Testis (tissue), 3 donors: Measurements from ENCODE around the gene FBXL20. TPM values are rescaled to one million over a fixed set of nuclear protein-coding genes. Genes with fewer than 3 reads are reported as not detected.

ENCODE experiments used
- DNase-seq: peaks from one replicate; pipeline ENCODE4 v3.0.0-alpha.2; 2019
- H3K27ac ChIP-seq, 2 donors: fragments of 200-600 bp; sonication (generic); one replicate each; pipeline ENCODE4 v1.5.1; 2019
- H3K27me3 ChIP-seq: fragments of 200-600 bp; sonication (generic); one replicate; pipeline ENCODE4 v1.5.1; 2019
- H3K36me3 ChIP-seq: fragments of 200-600 bp; sonication (generic); one replicate; pipeline ENCODE4 v1.5.1; 2017; ENCODE audit warnings: low read depth; ENCODE audit errors: missing control alignments
- H3K4me1 ChIP-seq: fragments of 200-600 bp; sonication (generic); one replicate; pipeline ENCODE4 v1.5.1; 2019
- H3K4me3 ChIP-seq, 2 donors: fragments of 200-600 bp; sonication (generic); one replicate each; pipeline ENCODE4 v1.5.1; 2017 to 2019
- H3K9me3 ChIP-seq: fragments of 200-600 bp; sonication (generic); one replicate; pipeline ENCODE4 v1.5.1; 2017
- POLR2A ChIP-seq: fragments of 450-650 bp; IDR thresholded peaks from one replicate; pipeline ENCODE4 v1.6.1; 2017; ENCODE audit warnings: antibody characterized with exemption, mild to moderate bottlenecking, moderate library complexity
- WGBS, 2 donors: methylation state at CpG; one replicate each; pipeline ENCODE4 v1.1.5; 2018; 5-methylcytosine and 5-hydroxymethylcytosine counted together
- intact Hi-C: fragments of 100-400 bp; cut with DNase I; formaldehyde crosslinking; loops from one replicate; pipeline ENCODE4 v1.15.1; 2023; ENCODE audit warnings: low total_unique reads
- polyA plus RNA-seq: library from polyadenylated mRNA; stranded (reverse); fragments of 350-450 nt; fragmentation: Illumina TruSeq; extraction: RNeasy Lipid Tissue Mini Kit (QIAGEN cat#74804); gene quantifications from one replicate; pipeline ENCODE4 v1.2.3, GENCODE V29; 2014; ENCODE audit warnings: low read depth, low replicate concordance; ENCODE audit not compliant: insufficient read depth
- total RNA-seq, 2 donors: library from RNA; depleted of rRNA; stranded (reverse); fragments of >200 nt; gene quantifications; one replicate each; pipeline ENCODE4 v1.2.3, GENCODE V29; 2016
- TF ChIP-seq, protein P1 (sequence below), 3 experiments: fragments of 450-650 bp in 2 of 3; fragments of 200-600 bp in 1 of 3; sonication (generic) in 1 of 3; IDR thresholded peaks; one replicate each; pipeline ENCODE4 v1.5.1; 2016 to 2019; ENCODE audit warnings: antibody characterized with exemption in 3 of 3, mild to moderate bottlenecking in 2 of 3, moderate library complexity in 1 of 3

FBXL20 gene
- total and polyA plus RNA-seq, 3 donors from 2014 or later = 29.7 to 67.5 (median 62.5) TPM

GRCh38 chr17:39365872-39366271 lies 35.6 kb downstream of the FBXL20 start:
- 59% methylated on average over 5 of the region's 5 CpGs for WGBS, 2 donors
- peak overlapping the region; percentile 48 to 74 for H3K27ac ChIP-seq
- H3K4me3 ChIP-seq = no peak overlapping the region
- no peak for DNase-seq
- no peaks in the 10 kb centered on the region for H3K36me3 ChIP-seq
- H3K4me1 ChIP-seq = peaks cover 19% of the 10 kb centered on the region
- intact Hi-C loops = no loop called here
- TF ChIP-seq, protein P1, sequence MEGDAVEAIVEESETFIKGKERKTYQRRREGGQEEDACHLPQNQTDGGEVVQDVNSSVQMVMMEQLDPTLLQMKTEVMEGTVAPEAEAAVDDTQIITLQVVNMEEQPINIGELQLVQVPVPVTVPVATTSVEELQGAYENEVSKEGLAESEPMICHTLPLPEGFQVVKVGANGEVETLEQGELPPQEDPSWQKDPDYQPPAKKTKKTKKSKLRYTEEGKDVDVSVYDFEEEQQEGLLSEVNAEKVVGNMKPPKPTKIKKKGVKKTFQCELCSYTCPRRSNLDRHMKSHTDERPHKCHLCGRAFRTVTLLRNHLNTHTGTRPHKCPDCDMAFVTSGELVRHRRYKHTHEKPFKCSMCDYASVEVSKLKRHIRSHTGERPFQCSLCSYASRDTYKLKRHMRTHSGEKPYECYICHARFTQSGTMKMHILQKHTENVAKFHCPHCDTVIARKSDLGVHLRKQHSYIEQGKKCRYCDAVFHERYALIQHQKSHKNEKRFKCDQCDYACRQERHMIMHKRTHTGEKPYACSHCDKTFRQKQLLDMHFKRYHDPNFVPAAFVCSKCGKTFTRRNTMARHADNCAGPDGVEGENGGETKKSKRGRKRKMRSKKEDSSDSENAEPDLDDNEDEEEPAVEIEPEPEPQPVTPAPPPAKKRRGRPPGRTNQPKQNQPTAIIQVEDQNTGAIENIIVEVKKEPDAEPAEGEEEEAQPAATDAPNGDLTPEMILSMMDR (IDR thresholded peaks at IDR 0.05) = no peak
- TF ChIP-seq POLR2A = no peak
- no peaks in the 10 kb centered on the region for H3K27me3 ChIP-seq
- H3K9me3 ChIP-seq = no peaks in the 10 kb centered on the region

DNA sequence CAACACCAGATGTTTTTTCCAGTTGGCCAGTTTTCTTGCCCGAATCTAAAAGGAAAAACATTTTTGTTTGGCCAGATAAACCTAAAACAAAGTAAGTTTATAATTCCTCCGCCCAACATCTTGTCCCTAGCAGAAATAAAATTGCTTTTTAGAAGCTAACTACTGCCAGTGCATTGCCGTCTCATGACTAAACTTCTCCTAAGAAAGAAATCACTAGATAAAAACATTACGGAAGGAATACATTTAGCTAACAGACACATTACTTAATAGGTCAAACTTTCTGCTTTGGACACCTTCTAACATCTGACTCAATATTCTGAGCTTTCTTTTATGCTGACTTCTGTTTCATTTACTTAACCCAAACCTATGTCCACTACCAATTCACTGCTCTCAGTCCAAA lies 36.2 kb downstream of the FBXL20 start:
- 31 to 54% methylated on average over 4 of the region's 4 CpGs for WGBS, 2 donors
- DNase-seq = no peak
- Histone ChIP-seq H3K27ac (peak overlapping the region; percentile 48 to 74), H3K36me3 (no peaks in the 10 kb centered on the region), H3K27me3 (no peaks in the 10 kb centered on the region), H3K9me3 (no peaks in the 10 kb centered on the region), H3K4me3 (no peak overlapping the region), H3K4me1 (peaks cover 25% of the 10 kb centered on the region)
- TF ChIP-seq, protein P1 (IDR thresholded peaks at IDR 0.05) = no peak
- no peak for TF ChIP-seq POLR2A
- intact Hi-C loops = no loop called here

- no peaks in the 10 kb centered on the region for H3K9me3 ChIP-seq
- H3K27ac ChIP-seq = peak overlapping the region; percentile 48 to 74
- H3K36me3 ChIP-seq = no peaks in the 10 kb centered on the region
- DNase-seq = no peak
- no peaks in the 10 kb centered on the region for H3K27me3 ChIP-seq
- TF ChIP-seq, protein P1 (IDR thresholded peaks at IDR 0.05) = no peak
- no peak for TF ChIP-seq POLR2A
- peaks cover 25% of the 10 kb centered on the region for H3K4me1 ChIP-seq
- H3K4me3 ChIP-seq = no peak overlapping the region
- intact Hi-C loops = no loop called here
- 74 to 82% methylated on average over 8 of the region's 8 CpGs for WGBS, 2 donors
Measured at GRCh38 chr17:39364236-39365025, 37.0 kb downstream of the FBXL20 start.

DNA sequence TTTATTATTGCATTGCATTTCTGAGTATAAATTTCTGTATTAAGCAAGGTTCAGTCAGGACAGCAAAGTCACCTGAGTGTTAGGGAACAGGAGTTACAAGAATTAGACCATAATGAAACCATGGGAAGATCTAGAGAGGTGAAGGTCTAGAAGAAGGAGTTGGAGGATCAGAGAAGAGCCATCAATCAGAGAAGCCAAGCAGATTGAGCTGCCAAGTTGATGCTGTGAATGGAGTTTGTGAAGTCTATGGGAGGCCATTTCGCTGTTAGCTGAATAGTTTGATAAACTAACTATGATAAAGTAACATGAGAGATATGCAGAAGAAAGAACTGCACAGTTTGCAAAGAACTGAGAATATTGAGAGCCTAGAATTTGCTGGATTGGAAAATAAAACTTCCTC lies 40.4 kb downstream of the FBXL20 start:
- no peak for TF ChIP-seq POLR2A
- TF ChIP-seq, protein P1 (IDR thresholded peaks at IDR 0.05) = no peak
- H3K36me3 ChIP-seq = no peaks in the 10 kb centered on the region
- peaks cover 22% of the 10 kb centered on the region for H3K4me1 ChIP-seq
- peak overlapping the region; percentile 41 to 62 for H3K27ac ChIP-seq
- H3K27me3 ChIP-seq = no peaks in the 10 kb centered on the region
- DNase-seq = no peak
- H3K9me3 ChIP-seq = no peaks in the 10 kb centered on the region
- intact Hi-C loops = no loop called here
- H3K4me3 ChIP-seq = no peak overlapping the region
- 47 to 83% methylated on average over 1 of the region's 1 CpG for WGBS, 2 donors

DNA sequence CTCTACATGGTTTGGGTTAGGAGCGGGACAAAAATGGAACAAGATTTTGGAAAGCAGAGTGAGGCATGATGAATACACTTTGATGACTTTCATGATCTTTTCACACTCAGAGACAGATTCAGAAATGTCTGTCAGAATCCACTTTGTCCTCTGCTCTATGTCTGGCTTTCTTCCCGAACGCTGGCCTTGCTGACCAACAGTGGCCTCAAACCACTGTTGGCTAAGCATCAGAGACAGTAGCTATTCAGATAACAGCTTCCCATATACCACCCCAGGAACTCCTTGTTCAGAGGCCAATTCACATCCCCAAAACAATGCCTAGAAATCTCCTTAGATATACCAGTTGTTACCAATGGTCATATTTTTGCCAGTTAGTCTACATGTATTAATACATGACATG lies 40.9 kb downstream of the FBXL20 start:
- Histone ChIP-seq H3K4me1 (peaks cover 17% of the 10 kb centered on the region), H3K9me3 (no peaks in the 10 kb centered on the region), H3K27me3 (no peaks in the 10 kb centered on the region), H3K27ac (peak overlapping the region; percentile 41 to 62), H3K36me3 (no peaks in the 10 kb centered on the region), H3K4me3 (no peak overlapping the region)
- DNase-seq = peak; percentile 72
- WGBS, 2 donors = 61 to 88% methylated on average over 3 of the region's 3 CpGs
- TF ChIP-seq, protein P1 (IDR thresholded peaks at IDR 0.05) = no peak
- TF ChIP-seq POLR2A = no peak
- intact Hi-C loops = no loop called here
